Measurements from ENCODE around the gene AGFG2.

DNA sequence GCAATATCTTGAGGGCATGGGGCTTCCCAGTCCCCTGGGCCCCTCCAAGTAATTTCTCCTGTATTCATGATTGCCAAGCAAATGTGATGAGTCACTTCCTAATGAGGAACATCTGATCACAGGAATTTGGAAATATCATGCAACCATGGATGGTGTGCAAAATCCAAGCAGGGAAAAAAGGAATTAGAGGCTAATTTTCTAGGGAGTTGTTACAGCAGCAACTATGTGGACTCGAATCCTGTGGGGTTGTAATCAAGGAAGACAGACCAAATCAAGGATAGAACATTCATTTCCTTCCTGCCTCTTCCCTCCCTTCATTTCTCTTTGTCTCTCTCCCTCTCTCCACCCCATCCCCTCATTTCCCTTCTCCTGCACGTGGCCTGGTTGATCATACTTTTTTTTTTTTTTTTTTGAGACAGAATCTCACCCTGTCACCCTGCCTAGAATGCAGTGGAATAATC, 23.9 kb upstream of the AGFG2 start:
- TF ChIP-seq, protein P1, sequence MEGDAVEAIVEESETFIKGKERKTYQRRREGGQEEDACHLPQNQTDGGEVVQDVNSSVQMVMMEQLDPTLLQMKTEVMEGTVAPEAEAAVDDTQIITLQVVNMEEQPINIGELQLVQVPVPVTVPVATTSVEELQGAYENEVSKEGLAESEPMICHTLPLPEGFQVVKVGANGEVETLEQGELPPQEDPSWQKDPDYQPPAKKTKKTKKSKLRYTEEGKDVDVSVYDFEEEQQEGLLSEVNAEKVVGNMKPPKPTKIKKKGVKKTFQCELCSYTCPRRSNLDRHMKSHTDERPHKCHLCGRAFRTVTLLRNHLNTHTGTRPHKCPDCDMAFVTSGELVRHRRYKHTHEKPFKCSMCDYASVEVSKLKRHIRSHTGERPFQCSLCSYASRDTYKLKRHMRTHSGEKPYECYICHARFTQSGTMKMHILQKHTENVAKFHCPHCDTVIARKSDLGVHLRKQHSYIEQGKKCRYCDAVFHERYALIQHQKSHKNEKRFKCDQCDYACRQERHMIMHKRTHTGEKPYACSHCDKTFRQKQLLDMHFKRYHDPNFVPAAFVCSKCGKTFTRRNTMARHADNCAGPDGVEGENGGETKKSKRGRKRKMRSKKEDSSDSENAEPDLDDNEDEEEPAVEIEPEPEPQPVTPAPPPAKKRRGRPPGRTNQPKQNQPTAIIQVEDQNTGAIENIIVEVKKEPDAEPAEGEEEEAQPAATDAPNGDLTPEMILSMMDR (IDR thresholded peaks at IDR 0.05) = no peak
- TF ChIP-seq POLR2A (IDR thresholded peaks at IDR 0.05) = no peak
- no peak for TF ChIP-seq EP300 (IDR thresholded peaks at IDR 0.05)

Data from stomach (tissue), 4 donors.